ENCODE data around the gene RPL19.

Gene RPL19

DNA sequence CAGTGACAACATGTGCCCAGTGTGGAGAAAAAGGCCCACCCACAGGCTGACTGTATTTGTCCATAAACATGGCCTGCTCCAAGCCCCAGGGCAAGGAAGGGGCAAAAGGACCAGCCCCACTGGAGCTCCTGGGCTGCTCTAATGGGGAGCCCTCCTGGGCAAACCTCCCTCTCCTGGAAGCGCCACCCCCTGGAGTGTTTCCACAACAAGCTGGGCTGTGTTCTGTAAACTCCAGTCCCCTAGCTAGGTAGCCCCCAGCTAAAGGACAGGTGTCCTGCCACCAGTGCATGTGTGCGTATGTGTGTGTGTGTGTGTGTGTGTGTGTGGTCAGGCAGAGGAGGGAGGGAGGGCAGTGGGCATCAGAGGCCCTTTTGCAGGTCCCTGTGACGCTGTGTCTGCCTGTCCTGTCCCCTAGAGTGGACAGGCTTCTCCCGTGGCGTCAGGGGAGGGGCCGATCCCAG lies 36.9 kb downstream of the RPL19 start:
- H3K9me3 Mint-ChIP-seq = no peaks in the 10 kb centered on the region
- H3K36me3 Mint-ChIP-seq (ENCODE audit: low read depth) = no peaks in the 10 kb centered on the region
- TF ChIP-seq, protein P1, sequence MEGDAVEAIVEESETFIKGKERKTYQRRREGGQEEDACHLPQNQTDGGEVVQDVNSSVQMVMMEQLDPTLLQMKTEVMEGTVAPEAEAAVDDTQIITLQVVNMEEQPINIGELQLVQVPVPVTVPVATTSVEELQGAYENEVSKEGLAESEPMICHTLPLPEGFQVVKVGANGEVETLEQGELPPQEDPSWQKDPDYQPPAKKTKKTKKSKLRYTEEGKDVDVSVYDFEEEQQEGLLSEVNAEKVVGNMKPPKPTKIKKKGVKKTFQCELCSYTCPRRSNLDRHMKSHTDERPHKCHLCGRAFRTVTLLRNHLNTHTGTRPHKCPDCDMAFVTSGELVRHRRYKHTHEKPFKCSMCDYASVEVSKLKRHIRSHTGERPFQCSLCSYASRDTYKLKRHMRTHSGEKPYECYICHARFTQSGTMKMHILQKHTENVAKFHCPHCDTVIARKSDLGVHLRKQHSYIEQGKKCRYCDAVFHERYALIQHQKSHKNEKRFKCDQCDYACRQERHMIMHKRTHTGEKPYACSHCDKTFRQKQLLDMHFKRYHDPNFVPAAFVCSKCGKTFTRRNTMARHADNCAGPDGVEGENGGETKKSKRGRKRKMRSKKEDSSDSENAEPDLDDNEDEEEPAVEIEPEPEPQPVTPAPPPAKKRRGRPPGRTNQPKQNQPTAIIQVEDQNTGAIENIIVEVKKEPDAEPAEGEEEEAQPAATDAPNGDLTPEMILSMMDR (IDR thresholded peaks at IDR 0.05; ENCODE audit: unreplicated experiment in 3 of 3) = no peak
- peaks cover 7% of the 10 kb centered on the region for H3K4me1 Mint-ChIP-seq
- H3K27me3 Mint-ChIP-seq (ENCODE audit: low read depth) = peaks cover 22% of the 10 kb centered on the region
- no peak overlapping the region for H3K27ac Mint-ChIP-seq
- no peak overlapping the region for H3K4me3 Mint-ChIP-seq

DNA sequence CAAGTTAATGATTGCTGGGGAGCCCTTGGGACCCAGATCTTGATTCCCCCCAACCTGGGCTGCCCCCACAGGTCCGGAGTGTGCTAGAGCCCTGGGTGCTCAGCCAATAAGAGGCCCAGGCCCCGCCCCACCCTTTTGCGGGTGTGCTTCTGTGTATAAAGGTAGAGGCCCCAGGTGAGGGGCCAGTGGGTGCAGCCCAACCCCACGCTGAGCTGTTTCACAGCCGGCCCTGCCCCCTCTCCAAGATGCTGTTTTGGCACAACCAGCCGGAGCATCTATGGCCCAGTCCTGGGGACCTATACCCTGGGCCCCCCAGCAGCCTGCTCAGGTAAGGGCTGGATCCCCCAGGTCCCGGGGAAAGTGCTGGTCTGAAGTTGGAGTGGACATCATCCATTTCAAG lies 37.5 kb downstream of the RPL19 start:
- TF ChIP-seq, protein P1 (IDR thresholded peaks at IDR 0.05; ENCODE audit: unreplicated experiment in 3 of 3) = no peak
- H3K36me3 Mint-ChIP-seq (ENCODE audit: low read depth) = no peaks in the 10 kb centered on the region
- H3K9me3 Mint-ChIP-seq = no peaks in the 10 kb centered on the region
- H3K4me1 Mint-ChIP-seq = peaks cover 7% of the 10 kb centered on the region
- no peak overlapping the region for H3K27ac Mint-ChIP-seq
- no peak overlapping the region for H3K4me3 Mint-ChIP-seq
- H3K27me3 Mint-ChIP-seq (ENCODE audit: low read depth) = peaks cover 16% of the 10 kb centered on the region

DNA sequence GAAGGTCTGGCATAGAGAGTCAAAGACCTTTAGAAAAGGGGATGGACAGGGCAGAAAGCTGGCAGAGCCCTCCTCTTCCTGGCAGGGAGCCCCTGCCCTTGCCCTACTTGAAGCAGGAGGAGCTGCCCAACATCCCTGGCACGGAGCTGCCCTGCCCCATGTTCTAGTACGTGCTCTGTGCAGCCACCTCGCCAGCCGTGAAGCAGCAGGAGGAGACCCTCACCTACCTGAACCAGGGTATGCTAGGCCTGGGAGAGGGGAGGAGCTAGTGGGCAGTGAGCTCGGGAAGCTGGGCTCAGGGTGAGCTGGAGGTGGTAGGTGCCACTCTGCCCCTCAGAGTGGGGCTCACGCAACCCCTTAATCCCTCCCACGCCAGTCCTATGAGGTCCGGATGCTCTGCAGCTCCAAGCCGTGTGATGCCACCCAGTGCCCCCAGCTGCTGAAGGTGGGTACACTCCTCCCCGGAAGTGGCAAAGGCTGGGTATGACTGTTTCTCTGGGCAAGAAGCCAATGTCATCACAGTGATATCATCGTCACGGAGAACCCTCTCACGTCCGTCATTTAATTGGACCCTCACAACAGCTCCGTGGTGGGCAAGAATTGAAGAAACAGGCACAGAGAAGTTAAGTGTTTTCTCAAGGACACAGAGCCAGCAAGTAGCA lies 38.4 kb downstream of the RPL19 start:
- Mint-ChIP-seq H3K27ac (no peak overlapping the region), H3K9me3 (no peaks in the 10 kb centered on the region), H3K27me3 (ENCODE audit: low read depth) (peaks cover 16% of the 10 kb centered on the region), H3K4me1 (peaks cover 7% of the 10 kb centered on the region), H3K4me3 (no peak overlapping the region), H3K36me3 (ENCODE audit: low read depth) (no peaks in the 10 kb centered on the region)
- TF ChIP-seq, protein P1 (IDR thresholded peaks at IDR 0.05; ENCODE audit: unreplicated experiment in 3 of 3) = no peak

DNA sequence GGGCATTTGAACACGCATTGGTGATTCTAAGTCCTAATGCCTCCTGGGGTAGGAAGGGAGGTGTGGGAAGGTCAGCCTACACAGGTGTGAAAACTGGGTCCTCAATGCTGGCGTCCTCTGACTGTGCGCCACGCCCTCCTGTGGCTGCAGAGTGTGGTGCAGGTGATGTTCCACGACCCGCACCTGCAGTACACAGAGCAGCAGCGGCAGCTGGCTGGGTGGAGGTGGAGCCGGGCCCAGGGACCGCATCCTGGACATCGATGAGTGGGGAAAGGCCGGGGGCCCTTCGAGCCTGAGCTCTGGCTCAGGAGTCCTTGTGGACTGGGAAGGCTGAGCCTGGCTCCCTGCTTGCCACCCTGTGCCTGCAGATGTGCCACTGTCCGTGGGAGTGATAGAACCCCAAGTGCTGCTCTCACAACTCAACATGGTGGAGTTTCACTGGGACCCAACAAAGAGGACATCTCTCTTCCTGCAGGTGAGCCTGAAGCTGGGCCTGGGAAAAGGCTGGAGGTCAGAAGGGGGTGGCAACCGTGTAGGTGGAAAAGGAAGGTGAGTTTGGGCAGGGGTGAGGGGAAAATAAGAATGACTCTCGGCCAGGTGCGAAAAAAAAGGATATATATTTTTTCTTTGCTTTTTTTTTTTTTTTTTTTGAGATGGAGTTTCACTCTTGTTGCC lies 39.7 kb downstream of the RPL19 start:
- Mint-ChIP-seq H3K27me3 (ENCODE audit: low read depth) (peaks cover 16% of the 10 kb centered on the region), H3K4me3 (no peak overlapping the region), H3K4me1 (peaks cover 10% of the 10 kb centered on the region), H3K27ac (no peak overlapping the region), H3K9me3 (no peaks in the 10 kb centered on the region), H3K36me3 (ENCODE audit: low read depth) (no peaks in the 10 kb centered on the region)
- TF ChIP-seq, protein P1 (IDR thresholded peaks at IDR 0.05; ENCODE audit: unreplicated experiment in 3 of 3) = peak; percentile 44 to 64 (median 60)

DNA sequence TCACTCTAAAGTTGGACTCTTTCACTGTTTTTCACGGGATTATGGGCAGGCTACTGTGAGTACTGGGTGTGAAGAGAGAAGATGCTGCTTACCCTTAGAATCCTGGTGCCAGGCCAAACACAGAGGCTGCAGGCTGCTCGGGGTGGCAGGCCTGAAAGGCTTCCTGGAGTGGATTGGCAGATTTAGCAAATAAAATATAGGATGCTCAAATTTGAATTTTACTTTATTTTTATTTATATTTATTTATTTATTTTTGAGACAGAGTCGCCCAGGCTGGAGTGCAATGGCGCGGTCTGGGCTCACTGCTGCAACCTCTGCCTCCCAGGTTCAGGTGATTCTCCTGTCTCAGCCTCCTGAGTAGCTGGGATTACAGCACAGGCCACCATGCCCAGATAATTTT lies 40.5 kb downstream of the RPL19 start:
- Mint-ChIP-seq H3K9me3 (no peaks in the 10 kb centered on the region), H3K36me3 (ENCODE audit: low read depth) (no peaks in the 10 kb centered on the region), H3K27ac (no peak overlapping the region), H3K27me3 (ENCODE audit: low read depth) (peaks cover 18% of the 10 kb centered on the region), H3K4me3 (no peak overlapping the region), H3K4me1 (peaks cover 9% of the 10 kb centered on the region)
- TF ChIP-seq, protein P1 (IDR thresholded peaks at IDR 0.05; ENCODE audit: unreplicated experiment in 3 of 3) = no peak

DNA sequence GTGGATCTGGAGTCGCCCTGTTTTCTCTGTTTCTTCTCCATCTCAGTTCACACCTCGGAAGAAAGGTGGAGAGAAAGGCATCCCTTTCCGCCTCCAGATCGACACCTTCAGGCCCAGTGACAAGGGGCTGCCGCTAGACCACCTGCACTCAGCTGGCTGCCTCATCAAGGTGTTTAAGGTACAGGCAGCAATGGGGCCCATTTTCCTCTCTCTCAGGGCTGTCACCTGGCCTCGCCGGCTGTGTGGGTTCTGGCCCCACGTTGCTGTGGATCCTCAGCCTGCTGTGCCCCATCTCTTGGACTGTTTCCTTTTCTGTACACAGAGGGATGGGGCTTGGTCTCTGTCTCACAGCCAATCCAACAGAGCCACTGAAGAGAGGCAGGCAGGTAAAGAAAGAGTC lies 43.1 kb downstream of the RPL19 start:
- TF ChIP-seq, protein P1 (IDR thresholded peaks at IDR 0.05; ENCODE audit: unreplicated experiment in 3 of 3) = no peak
- Mint-ChIP-seq H3K27ac (no peak overlapping the region), H3K36me3 (ENCODE audit: low read depth) (no peaks in the 10 kb centered on the region), H3K27me3 (ENCODE audit: low read depth) (peaks cover 16% of the 10 kb centered on the region), H3K4me3 (no peak overlapping the region), H3K9me3 (no peaks in the 10 kb centered on the region), H3K4me1 (peaks cover 5% of the 10 kb centered on the region)
